Ovary (tissue), 9 donors: Measurements from ENCODE around the gene GLB1L. TPM values are rescaled to one million over a fixed set of nuclear protein-coding genes. Genes with fewer than 3 reads are reported as not detected.

Experiments used
- DNase-seq, 5 donors: peaks; one replicate each; pipeline ENCODE4 v3.0.0-alpha.2; 2019 to 2020
- H3K27ac ChIP-seq, 2 donors: fragments of 200-600 bp; one replicate each; pipeline versions ENCODE4 v1.5.1 to v1.8.0; 2019 to 2022
- H3K27me3 ChIP-seq: fragments of 200-600 bp; one replicate; pipeline ENCODE4 v1.8.0; 2022
- H3K36me3 ChIP-seq: fragments of 200-600 bp; sonication (generic); one replicate; pipeline ENCODE4 v1.5.1; 2019
- H3K4me1 ChIP-seq: one replicate; pipeline ENCODE4 v1.8.1; 2013; ENCODE audit warnings: mild to moderate bottlenecking, moderate library complexity; ENCODE audit not compliant: insufficient read depth
- H3K4me3 ChIP-seq: fragments of 200-600 bp; sonication (generic); one replicate; pipeline ENCODE4 v1.5.1; 2017
- H3K9me3 ChIP-seq, 2 donors: fragments of 200-600 bp in 1 of 2; sonication (generic) in 1 of 2; one replicate each; pipeline versions ENCODE4 v1.5.1 to v1.8.1; 2013 to 2019; ENCODE audit warnings: mild to moderate bottlenecking in 1 of 2, moderate library complexity in 1 of 2
- EP300 ChIP-seq: sonication (generic); formaldehyde crosslinking; IDR thresholded peaks from one replicate; pipeline ENCODE4 v1.6.1; 2017; ENCODE audit warnings: antibody characterized with exemption
- POLR2A ChIP-seq: fragments of 450-650 bp; IDR thresholded peaks from one replicate; pipeline ENCODE4 v1.6.1; 2017; ENCODE audit warnings: antibody characterized with exemption, mild to moderate bottlenecking, moderate library complexity
- WGBS, 3 donors: extraction: QIAGEN DNeasy Blood & Tissue Kit in 1 of 3; methylation state at CpG; one replicate each; pipeline versions ENCODE4 v1.1.5 to v1.1.7; 2013 to 2017; 5-methylcytosine and 5-hydroxymethylcytosine counted together
- intact Hi-C, 4 donors: fragments of 100-400 bp; cut with DNase I; formaldehyde crosslinking; loops; one replicate each; pipeline versions ENCODE4 v1.11.0 to v1.15.1; 2022 to 2023
- polyA plus RNA-seq, 2 donors: library from polyadenylated mRNA; stranded (reverse); fragments of 200-250 nt in 1 of 2; fragments of 350-450 nt in 1 of 2; fragmentation: Illumina TruSeq in 1 of 2; extraction: RNeasy Lipid Tissue Mini Kit (QIAGEN cat#74804) in 1 of 2; gene quantifications; one replicate each; pipeline ENCODE4 v1.2.3, GENCODE V29; 2013 to 2014
- total RNA-seq, 7 donors: library from RNA; depleted of rRNA in 2 of 7; stranded (reverse); fragments of >200 nt in 2 of 7; fragmentation: NEBNext Ultra II Directional in 3 of 7; extraction: Animal tissue kit (Norgen Biotek cat#: 25700) in 3 of 7; gene quantifications; one replicate each; pipeline versions ENCODE4 v1.1.0 to v1.2.4, GENCODE V29; 2016 to 2023
- TF ChIP-seq, protein P1 (sequence below), 3 donors: fragments of 450-650 bp in 2 of 3; fragments of 200-600 bp in 1 of 3; IDR thresholded peaks; one replicate each; pipeline versions ENCODE4 v1.5.1 to v1.8.0; 2016 to 2022; ENCODE audit warnings: antibody characterized with exemption in 3 of 3, mild to moderate bottlenecking in 1 of 3
- donor health status: DM: no; HTN: no; CAD: no; lungs with moderate emphysema.
- donor health status: DM: no; HTN: no; CAD: no.
- donor health status: Bipolar disorder and iron deficiency.
- donor health status: DM: yes; HTN: yes; CAD: no.
- donor health status: DM: no; HTN: no; CAD: no.
- donor health status: DM: yes; HTN: yes; CAD: no.

GLB1L gene
- total and polyA plus RNA-seq, 9 donors = 5.7 to 20.3 (median 13.9) TPM

DNA sequence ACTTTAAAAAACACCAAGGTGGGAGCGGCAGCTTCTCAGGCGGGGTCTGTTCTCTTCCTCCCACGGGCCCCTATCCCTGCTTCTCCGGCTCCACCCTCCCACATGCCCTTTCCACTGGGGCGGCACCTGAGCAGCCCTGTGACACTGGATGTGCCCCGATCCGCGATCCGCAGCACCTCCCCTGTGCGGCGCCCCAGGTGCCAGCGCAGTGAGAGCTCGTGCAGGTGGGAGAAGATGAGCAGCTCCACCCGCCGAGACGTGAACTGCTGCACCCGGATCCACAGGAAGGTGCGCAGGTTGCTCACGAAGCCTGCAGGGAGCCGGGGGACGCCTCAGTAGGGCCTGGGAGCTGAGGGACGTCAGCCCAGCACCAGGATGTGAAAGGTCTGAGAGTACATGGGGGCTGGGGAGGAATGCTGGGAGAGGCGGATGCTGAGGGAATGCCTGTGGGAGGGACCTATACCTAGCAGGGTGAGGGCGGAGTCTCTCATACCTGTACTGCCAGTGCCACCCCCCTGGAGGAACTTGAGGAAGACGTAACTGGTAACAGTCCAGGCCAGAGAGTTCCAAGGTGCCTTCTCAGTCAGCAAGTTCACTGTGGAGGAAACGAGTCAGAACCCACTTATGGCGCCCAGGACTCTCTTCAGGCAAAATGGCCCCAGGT lies 29.2 kb downstream of the GLB1L start:
- WGBS, 3 donors = 88 to 90% (median 88%) methylated on average over 27 of the region's 27 CpGs
- H3K27ac ChIP-seq = no peak overlapping the region

DNA sequence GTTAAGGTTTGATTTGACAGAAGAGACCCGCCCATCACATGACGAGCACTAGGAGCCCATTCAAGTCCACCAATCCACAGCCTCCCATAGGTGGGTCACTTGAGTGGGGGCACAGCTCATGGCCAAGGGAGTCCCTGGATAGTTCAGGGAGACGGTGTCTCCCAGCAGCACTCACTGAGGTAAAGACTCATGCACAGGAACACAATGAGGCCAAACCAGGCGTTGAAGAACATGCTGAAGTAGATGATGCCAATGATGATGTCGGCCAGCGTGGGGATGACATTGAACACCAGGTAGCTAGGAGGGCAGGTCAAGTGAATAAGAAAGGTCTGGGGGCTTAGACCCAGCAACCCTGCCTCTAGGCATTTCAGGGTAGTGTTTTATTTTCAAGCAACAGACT lies 30.5 kb downstream of the GLB1L start:
- no peak for DNase-seq
- intact Hi-C loops = loop anchor here in 2 of 4 donors (5.0 kb wide), 2 partner anchors 32 to 37 kb away; partner anchors contain the start of genes CNPPD1 (in 1 of the 2) and RETREG2 (in 1 of the 2)
- H3K4me1 ChIP-seq = peaks cover 2% of the 10 kb centered on the region
- H3K27me3 ChIP-seq = no peaks in the 10 kb centered on the region
- no peak overlapping the region for H3K27ac ChIP-seq
- H3K4me3 ChIP-seq = no peak overlapping the region
- TF ChIP-seq, protein P1, sequence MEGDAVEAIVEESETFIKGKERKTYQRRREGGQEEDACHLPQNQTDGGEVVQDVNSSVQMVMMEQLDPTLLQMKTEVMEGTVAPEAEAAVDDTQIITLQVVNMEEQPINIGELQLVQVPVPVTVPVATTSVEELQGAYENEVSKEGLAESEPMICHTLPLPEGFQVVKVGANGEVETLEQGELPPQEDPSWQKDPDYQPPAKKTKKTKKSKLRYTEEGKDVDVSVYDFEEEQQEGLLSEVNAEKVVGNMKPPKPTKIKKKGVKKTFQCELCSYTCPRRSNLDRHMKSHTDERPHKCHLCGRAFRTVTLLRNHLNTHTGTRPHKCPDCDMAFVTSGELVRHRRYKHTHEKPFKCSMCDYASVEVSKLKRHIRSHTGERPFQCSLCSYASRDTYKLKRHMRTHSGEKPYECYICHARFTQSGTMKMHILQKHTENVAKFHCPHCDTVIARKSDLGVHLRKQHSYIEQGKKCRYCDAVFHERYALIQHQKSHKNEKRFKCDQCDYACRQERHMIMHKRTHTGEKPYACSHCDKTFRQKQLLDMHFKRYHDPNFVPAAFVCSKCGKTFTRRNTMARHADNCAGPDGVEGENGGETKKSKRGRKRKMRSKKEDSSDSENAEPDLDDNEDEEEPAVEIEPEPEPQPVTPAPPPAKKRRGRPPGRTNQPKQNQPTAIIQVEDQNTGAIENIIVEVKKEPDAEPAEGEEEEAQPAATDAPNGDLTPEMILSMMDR (IDR thresholded peaks at IDR 0.05) = no peak
- TF ChIP-seq POLR2A (no peak), EP300 (no peak)
- no peaks in the 10 kb centered on the region for H3K36me3 ChIP-seq
- no peaks in the 10 kb centered on the region for H3K9me3 ChIP-seq
- WGBS, 3 donors = 86 to 88% (median 87%) methylated on average over 6 of the region's 6 CpGs

More for the DNA sequence above, 29.2 kb downstream of the GLB1L start:
- intact Hi-C loops = loop anchor here in 2 of 4 donors (5.0 kb wide), 2 partner anchors 34 to 39 kb away; partner anchors contain the start of genes CNPPD1 (in 1 of the 2) and RETREG2 (in 1 of the 2)
- peak in 1 of 5 donors; percentile 41 for DNase-seq
- Histone ChIP-seq H3K27me3 (no peaks in the 10 kb centered on the region), H3K4me1 (peaks cover 2% of the 10 kb centered on the region), H3K36me3 (no peaks in the 10 kb centered on the region), H3K4me3 (no peak overlapping the region), H3K9me3 (no peaks in the 10 kb centered on the region)
- no peak for TF ChIP-seq POLR2A
- TF ChIP-seq, protein P1 (IDR thresholded peaks at IDR 0.05) = no peak
- TF ChIP-seq EP300 = no peak

DNA sequence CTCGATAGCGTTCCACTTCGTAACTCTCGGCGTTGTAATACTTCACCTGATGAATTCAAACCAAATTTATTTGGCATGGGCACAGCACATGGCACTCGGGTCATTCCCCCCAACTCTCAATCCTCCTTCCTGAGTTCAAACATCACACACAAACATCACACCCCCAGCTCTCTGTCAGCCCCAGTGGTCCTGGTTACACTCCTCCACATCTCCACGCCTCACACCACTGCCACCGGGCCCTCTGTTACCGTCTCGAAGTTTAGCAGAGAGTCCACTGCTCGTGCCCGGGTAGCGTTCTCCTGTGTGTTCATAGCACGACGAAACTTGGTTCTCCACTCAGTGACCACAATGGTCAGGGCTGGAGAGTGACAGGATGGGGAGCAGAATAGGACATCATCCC lies 31.1 kb downstream of the GLB1L start:
- WGBS, 3 donors = 92 to 94% (median 93%) methylated on average over 15 of the region's 15 CpGs
- no peak for DNase-seq
- H3K27ac ChIP-seq = no peak overlapping the region
- no peaks in the 10 kb centered on the region for H3K4me1 ChIP-seq
- no peaks in the 10 kb centered on the region for H3K27me3 ChIP-seq
- no peaks in the 10 kb centered on the region for H3K9me3 ChIP-seq
- no peak overlapping the region for H3K4me3 ChIP-seq
- H3K36me3 ChIP-seq = no peaks in the 10 kb centered on the region
- TF ChIP-seq POLR2A (no peak), EP300 (no peak)
- TF ChIP-seq, protein P1 (IDR thresholded peaks at IDR 0.05) = no peak
- intact Hi-C loops = no loop called here

DNA sequence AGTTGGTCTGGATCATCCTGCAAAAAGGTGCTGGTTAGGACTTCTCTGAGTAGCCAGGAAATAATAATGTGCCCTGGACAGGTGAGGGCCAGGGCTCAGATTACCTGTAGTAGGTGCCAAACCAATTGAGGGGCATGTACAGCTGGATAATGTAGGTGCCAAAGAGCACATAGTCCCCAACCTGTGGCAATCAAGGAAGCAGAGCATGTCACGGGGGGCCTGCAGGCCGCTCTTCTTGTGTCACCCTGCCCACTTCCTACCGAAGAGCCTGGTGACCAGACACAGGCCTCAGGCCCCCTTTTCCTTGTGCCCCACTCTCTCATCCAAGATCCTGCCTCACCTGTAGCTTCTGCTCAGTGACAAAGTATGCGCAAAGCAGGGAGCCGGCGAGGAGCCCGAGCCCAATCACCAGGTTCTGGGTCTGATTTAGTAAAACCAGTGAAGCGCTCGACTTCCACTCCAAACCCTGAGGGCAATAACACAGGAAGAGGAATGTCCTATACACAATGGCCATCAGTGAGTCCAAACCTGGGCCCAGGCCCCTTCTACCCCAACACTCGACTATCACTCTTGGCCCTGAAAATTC lies 31.7 kb downstream of the GLB1L start:
- Histone ChIP-seq H3K4me1 (no peaks in the 10 kb centered on the region), H3K36me3 (no peaks in the 10 kb centered on the region), H3K27me3 (no peaks in the 10 kb centered on the region), H3K9me3 (no peaks in the 10 kb centered on the region), H3K27ac (no peak overlapping the region), H3K4me3 (no peak overlapping the region)
- intact Hi-C loops = no loop called here
- TF ChIP-seq, protein P1 (IDR thresholded peaks at IDR 0.05) = no peak
- no peak for TF ChIP-seq POLR2A
- TF ChIP-seq EP300 = no peak
- peak in 1 of 5 donors; percentile 15 for DNase-seq
- 91 to 95% (median 94%) methylated on average over 10 of the region's 10 CpGs for WGBS, 3 donors
